ENCODE measurements around the gene PANK1.

Gene PANK1

DNA sequence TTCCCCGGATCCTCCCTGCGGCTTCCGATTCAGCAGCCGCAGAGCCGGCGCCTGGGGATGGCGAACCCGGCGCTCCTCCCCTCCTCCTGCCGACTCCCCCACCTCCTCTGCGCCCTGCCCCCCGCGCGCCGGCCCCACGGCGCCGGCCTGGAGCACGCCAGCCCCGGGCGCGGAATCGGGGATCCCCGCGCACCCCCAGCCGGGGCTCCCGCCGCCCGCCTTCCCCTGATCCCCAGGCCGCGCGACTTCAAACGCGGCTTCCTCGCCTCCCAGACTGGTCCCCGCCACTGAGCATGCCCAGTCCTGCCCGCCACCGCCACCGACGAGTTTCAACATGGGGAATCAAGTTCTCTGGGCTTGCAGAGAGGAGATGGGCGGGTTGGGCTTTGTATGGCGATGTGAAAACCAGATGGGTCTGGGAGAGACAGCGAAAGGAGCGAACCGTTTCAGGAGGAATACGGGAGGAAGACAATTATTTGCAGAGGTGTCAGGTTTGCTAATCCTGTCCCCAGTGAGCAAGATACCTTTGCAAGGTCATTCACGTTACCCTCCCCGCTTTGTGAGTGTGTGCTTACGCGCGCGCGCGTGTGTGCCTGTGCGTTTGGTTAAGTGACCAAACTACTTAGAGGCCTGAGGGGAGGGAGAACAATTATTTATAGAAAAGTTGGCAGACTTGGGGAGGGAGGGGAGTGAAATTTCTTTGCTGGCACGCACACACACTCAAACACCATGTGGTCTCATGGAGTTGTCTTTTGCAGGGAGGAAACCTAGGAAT lies at the start of gene PANK1:
Gene PANK1 (minus strand): TSS at position 276 of the 775 bp plus-strand sequence. CDS start 351 bp downstream, outside the sequence.
- DNase-seq (ENCODE audit: low spot score) = peak; percentile 53

DNA sequence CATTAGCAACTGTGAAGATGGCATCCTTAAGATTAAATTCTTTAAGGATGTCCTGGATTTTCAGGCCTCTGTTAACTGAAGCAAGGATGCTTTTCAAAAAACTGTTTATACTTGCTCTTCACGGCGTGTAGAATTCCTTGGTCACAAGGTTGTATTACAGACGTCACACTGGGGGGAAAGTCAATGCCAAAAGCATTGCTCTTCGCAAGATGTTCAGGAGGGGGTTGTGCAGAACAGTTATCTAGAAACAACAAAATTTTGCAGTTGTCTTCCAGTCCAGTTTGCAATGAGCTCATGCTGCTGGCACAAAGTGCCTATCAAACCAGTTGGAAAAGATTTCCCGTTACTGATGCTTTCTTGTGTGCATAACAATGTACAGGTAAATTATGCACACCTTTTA lies 48.1 kb upstream of the PANK1 start:
- no peak for DNase-seq (ENCODE audit: low spot score)

DNA sequence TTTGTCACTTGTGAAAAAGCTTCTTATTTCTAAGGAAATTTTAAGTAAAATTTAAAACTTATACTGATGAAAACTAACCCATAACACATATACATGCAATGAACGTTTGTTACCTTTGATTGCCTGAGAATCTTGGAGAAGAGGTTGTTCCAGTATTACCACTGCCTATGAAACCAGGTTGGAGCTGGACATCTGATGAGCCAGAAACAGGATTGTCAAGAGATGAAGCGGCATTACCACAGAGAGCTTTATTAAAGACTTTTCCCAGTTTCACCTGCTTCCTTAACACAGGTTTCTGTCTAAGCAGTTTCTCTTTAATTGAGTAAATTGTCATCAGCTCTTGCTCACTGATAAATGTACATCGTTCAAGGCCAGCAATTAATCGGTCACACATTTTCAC lies 47.4 kb upstream of the PANK1 start:
- DNase-seq (ENCODE audit: low spot score) = no peak

DNA sequence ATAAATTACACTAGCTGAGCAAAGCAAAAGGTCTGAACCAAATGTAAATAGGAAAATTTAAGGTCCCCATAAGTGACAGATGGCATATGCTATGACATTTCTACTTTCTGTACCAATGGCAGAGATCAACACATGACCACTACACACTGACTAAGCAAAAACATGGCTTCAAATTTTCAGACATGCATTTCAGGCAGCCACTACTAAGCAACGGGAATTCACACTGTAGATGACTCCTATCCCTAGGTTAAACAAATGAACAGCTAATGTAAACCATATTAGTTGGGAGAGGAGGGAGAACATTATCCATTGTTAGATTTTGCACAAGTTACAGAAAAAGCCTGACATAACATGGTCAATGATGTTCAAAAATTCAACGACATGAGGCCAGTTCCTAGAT lies 45.0 kb upstream of the PANK1 start:
- no peak for DNase-seq (ENCODE audit: low spot score)

DNA sequence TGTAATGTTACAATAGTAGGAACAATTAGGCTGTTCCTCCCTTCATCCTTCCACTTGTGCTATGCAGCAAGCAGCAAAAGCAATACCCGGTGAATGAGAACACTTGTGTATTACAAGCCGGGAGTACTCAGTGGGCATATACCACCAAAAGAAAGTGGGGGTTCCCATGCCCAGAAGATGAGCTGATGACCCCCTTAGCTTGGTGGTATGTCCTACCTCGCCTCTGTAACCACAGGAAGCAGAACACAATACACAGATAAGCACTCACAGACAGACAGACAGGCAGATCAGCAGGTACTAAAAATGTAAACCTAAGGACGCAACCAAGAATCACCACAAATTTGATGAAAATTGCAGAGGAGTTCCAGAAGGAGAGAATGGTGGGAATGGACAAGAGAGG lies 40.9 kb upstream of the PANK1 start:
- no peak for DNase-seq (ENCODE audit: low spot score)

DNA sequence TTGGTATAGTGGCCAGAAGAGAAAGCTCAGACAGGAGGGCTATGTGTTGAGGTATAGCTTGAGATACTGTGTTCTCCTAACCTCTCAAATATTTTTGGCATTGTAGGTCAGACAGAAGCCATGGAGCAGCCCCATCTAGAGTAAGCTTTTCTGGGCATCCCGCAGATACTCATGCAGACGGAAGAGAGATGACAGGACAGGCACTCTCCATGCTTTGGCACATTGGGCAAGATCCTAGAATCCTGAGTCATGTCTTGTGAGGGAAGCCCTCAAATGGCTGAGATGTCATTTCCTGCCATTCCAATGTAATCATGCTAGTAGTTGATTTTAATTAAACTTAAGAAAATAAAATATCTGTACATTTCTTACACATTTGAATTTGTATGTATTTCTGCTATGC lies 39.6 kb upstream of the PANK1 start:
- no peak for DNase-seq (ENCODE audit: low spot score)

DNA sequence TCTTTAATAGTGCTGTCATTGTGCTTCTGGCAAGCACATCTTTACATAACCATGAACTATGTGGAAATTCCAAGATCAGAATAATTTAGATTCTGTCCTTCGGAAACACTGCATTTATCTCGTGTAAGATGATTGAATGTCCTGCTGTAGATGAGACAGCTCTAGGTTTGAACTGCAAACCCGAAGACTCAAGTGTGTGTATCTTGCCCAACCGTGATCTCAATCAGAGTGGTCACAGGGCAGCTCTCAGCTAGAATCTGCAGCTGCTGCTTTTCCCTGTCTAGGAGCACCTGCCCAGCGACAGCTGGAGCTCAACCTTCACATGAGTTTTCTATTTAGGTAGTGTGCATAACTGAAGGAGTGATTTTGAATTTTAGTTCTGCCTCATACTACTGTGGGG lies 38.8 kb upstream of the PANK1 start:
- DNase-seq (ENCODE audit: low spot score) = no peak

DNA sequence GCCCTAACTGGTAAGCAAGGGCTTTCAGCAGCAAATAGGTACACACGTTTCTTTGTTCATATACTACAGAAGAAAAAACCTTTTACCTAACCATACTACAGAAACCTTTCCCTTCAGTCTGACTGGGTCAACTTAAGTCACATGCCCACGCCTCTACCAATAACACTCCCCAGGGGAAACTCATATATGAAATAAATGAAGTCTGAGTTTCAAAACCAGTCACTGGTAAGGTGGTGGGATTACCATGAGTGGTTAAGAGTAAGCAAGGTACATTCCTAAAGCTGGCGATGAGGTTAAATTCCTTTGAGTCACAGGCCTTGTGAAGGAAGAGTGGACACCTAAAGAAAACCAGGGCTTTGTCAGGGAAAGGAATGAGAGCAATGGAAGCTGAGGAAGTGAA lies 34.9 kb upstream of the PANK1 start:
- no peak for DNase-seq (ENCODE audit: low spot score)

DNA sequence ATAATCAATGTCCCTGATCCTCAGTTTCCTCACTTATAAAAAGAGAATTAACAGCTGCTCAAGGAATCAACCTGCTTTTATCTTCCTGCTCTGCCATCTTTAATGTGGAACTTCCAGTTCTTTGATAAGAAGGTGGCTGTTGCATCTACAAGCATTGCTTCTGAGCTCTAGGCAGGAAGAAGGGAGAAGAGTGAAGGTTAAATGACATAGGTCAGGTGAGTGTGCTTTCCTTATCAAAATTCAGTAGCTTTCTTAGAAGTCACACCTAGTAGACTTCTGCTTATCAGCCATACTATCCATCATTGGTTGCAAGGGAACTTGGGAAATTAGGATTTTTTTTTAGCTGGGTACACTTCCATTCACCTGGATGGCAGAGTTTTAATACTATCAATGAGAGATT lies 32.3 kb upstream of the PANK1 start:
- DNase-seq (ENCODE audit: low spot score) = no peak

DNA sequence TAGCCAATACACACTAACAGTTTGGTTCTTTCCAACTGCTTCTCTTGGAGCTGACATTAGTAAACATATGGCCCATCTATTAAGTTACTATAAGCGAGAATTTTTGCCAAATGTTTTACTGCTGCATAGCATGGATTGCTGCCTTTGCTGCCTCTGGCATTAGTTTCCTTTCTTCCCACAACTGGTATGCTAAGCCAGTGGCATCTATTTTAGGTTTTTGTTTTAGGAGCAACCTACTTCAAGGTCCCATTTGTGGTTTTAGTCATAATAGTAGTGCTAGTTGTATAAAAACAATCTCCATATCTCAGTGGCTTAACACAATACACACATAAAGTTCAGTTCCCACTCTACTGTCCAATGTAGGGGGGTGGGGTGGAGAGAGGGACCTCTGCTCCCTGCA lies 25.9 kb upstream of the PANK1 start:
- DNase-seq (ENCODE audit: low spot score) = no peak

DNA sequence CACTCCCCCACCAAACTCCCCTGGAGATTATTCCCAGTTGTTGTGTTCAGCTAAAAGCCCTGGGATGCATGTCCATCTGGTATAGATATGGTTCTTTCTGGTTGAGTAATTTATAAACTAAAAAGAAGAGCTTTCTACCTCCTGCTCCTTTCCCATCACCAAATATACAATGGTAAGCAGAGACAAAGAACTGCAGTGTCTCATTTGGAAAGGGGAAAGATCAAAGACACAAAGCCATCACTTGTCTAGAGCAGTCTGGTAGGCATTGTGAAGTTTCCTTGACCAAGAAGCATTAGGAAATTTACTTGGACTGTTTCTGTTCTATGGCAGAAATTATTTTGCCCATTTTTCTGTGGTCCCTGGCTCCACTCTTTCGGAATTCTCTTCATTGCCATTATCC lies 24.9 kb upstream of the PANK1 start:
- DNase-seq (ENCODE audit: low spot score) = no peak

DNA sequence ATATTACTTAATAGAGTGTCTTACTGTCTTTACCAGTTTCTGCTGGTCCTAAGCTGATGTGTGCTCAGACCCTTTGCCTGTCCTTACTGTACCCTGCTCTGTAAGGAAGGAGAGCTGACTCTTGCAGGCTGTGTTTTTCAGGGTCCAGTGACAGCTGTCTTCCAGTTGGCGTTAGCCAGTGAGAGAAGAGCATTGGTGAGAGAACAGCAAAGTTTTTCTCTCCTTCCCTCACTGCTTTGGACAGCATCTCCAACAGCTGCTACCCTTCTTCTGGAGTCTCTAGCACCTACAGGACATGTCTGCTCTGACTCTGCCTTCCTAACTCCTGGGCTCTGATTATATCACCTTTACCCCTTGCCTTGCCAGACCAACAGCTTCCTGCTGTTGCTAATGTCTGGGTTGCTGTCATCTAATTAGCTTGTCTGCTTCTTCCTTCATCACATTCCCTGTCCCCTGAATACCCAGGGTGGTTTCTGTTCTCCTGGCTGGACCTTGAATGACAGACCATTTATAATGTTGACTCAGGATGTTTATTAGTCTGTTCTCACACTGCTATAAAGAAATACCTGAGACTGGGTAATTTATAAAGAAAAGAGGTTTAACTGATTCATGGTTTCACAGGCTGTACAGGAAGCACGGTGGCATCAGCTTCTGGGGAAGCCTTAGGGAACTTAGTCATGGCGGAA lies 23.5 kb upstream of the PANK1 start:
- DNase-seq (ENCODE audit: low spot score) = no peak

DNA sequence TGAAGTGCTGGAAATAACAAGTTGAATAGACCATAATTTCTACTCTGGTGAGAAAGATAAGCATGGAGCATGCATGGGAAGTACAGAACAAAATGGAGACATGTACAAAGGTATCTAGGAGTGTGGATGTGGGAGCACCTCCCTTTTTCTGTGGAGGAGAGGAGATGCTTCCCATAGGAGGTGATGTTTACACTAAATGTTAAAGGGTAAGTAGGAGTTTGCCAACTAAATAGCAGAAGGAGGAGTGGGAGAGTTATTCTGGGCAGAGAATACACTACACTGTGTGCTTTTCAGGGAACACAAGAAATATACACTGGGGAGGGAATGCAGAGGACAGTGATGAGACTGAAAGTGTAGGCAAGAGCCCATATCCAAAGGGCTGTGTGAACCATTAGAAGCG lies 21.1 kb upstream of the PANK1 start:
- DNase-seq (ENCODE audit: low spot score) = no peak

DNA sequence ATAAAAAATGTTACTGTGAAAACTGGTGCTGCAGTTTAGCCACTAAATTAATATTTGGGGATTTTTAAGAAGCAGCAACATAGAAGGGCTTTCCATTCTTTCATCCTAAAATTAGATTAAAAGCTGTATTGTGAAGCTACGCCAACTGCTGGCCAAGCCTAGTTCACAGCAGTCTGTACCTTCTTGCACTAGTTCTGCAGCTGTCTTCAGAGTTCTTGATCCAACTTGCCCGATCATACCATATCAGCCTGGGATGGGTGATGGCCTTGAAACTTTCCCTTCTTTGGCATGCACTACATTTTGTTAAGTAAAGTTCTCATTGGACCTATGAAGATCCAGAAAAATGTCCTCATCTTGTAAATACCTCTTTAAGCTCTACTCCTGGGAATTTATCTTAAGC lies 20.3 kb upstream of the PANK1 start:
- DNase-seq (ENCODE audit: low spot score) = no peak

DNA sequence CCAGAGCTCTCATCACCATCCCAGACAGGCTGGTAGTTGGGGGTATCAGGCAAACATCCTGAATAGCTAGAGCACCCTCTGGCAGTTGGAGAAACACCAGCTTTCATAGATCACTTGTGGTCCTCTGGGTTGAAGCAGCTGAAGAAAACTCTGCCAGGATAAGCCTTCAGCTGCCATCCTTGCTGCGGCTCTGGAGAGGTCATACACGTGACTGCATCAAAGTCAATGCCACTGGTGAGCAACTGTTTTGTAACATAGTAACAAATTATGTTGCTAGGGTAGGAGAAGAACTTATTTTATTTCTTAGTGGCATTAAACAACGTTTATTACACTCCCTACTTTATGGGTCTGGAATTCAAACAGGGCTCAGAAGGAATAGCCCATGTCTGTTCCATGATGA lies 19.2 kb upstream of the PANK1 start:
- no peak for DNase-seq (ENCODE audit: low spot score)

DNA sequence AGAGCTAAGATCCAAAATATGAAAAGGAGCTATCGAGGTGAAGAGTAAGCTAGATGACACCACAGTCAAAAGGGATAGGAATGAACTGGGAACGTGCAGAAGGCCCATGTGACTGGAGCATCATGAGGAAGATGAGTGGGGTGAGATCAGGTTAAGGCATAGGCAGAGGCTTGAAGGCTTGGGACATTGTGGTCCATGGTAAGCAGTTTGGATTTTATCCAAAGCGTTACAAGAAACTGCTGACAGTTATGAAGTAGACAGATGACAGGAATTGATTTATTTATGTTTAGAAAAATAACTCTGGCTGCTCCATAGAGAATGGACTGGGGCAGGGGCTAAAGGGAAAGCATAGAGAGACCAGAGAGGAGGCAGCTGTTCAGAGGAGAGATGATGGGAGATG lies 18.1 kb upstream of the PANK1 start:
- DNase-seq (ENCODE audit: low spot score) = no peak

DNA sequence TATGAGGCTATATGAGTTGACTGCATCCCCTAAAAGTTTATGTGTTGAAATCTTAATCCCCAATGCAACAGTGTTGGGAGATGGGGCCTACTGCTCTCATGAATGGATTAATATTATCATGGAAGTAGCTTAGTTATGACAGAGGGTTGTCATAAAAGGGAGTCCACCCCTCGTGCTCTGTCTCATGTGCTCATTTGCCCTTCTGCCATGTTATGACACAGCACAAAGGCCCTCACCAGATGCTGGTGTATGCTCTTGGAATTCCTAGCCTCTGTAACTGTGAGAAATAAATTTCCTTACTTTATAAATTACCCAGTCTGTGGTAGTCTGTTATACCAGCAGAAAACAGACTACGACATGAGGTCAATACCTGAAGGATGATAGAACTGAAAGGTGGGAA lies 17.6 kb upstream of the PANK1 start:
- DNase-seq (ENCODE audit: low spot score) = no peak

DNA sequence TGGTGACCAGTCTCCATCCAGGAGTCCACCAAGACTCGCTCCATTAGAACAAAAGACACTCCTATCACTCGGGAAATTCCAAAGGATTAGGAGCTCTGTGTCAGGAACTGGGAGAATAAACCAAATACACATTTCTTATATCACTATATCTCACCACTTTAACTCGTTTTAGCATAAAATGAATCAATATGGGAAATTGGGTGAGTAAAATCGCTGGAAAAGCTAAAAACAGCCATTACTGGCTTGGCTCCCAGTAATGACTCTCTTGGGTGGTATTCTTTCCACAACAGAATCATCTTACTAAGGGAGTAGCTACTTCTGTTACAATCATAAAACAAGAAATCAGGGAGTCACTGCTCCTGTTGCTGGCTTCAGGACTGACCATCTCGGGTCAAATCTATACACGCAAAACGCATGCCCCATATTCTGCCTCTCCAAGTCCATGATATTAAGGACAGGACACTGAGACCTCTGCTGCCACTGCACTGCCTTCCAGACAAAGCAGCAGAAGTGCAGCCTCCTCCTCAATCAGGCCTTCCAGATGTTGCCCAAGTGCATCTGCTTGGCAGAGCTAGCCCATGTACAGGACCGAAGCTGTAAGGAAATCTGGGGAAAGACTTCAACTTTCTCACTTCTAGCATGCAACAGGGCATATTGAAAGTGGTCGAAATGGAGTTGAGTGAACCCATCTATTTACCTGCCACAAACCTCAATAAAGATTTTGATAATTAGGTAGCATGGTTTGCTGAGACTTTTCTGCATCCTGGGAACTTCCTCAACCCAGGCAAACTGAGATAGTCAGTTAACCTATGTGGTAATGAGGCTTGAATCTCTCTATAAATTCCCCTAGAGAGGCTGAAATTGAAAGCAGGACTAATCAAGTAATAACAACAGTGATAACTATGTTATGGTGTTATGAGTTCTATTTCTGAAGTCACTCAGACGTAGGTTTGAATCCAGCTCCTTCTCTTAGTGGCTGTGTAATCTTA lies 14.4 kb upstream of the PANK1 start:
- no peak for DNase-seq (ENCODE audit: low spot score)

DNA sequence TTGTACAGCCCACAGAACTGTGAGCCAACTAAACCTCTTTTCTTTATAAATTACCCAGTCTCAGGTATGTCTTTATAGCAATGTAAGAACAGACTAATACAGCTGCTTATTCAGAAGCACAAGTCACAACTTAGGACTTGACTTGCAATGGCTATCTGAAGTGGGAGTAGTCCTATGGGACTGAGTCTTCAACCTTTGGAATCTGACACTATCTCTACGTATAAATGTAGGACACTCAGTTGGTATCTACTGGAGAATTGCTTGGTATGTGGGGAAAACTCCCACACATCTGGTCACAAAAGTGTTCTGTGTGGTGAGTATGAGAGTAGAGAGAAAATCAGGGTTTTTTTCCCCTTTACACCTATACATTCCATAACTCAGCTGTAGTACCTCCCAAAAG lies 12.3 kb upstream of the PANK1 start:
- DNase-seq (ENCODE audit: low spot score) = no peak

DNA sequence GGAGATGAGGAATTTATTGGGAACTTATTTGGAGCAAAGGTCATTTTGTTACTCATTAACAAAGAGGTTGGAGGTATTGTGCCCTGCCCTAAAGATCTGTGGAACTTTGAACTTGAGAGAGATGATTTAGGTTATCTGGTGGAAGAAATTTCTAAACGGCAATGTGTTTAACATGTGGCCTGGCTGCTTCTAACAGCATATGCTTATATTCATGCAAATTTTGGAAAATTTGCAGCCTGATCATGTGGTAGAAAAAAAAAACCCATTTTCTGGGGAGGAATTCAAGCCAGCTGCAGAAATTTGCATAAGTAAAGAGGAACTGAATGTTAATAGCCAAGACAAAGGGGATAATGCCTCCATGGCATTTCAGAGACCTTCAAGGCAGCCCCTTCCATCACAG lies 10.7 kb upstream of the PANK1 start:
- no peak for DNase-seq (ENCODE audit: low spot score)

DNA sequence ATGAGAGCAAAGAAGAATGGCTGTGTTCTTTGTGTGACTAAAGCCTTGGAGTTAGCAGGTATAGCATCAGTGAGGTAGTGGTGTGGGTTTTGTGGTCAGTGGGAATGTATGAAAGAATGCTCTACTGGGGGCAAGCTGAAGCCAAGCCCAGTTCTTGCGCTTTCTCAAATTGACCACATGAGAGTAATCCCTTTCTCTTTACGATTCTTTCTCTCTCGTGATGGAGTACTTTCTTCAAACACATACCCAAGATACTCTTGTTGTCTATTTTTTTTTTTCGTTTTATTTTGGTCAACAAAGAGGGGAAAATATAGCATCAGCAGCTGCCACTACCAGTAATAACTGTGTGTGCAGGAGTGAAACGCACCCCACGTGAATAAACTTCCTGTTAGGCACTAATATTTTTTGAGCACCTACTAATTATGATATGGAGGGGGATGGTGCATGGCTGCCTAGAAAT lies 8.4 kb upstream of the PANK1 start:
- DNase-seq (ENCODE audit: low spot score) = no peak

DNA sequence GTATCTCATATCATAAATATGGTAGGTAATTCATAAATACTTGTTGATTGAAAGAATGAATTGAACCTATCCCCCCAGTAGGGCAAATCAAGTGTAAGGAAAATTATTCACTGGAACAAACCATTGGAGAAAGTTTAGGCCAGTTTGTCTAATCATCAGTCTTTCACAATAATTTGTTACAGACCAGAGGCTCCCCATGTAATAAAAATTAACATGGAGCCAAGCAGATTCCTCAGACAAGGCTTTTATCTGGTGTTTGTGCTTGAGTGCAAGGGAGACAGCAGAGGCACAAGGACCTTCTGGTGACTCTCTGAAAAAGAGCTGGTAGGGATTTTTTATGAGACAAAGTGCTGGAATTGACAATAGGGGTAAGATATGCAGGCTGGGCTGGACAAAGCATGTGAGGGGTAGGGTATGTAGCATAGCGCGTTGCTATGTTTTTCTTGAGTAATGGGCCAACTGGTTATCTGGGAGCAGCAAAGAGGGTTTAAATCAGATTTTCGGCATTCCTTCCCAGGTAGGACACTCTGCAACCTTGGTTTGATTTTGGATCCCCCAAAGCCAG lies 7.8 kb upstream of the PANK1 start:
- no peak for DNase-seq (ENCODE audit: low spot score)

All from CD4-positive, alpha-beta T cell treated with Interleukin-6 at 100 ng/mL for 8 hours (primary cell).